Panc1 (cell line): ENCODE data around the gene NPAS4. TPM values are rescaled to one million over a fixed set of nuclear protein-coding genes. Genes with fewer than 3 reads are reported as not detected.
A peak's percentile ranks its signal among the peaks of the same experiment; 100 is the strongest.
"Not testable (repeated sequence)": the region's sequence is repeated elsewhere in the genome, so short reads cannot be mapped to it uniquely, and the experiment has no call there.

ENCODE experiments used
- ATAC-seq: fragments of 200-7000 bp; cut with Tn5 transposase; 2 replicates; pipeline ENCODE4 v1.9.1; 2020; ENCODE audit warnings: mild to moderate bottlenecking, moderate library complexity
- BruUV-seq: library from RNA; stranded (reverse); fragments of 400-500 nt; replicated peaks from 2 replicates; lab custom pipeline; 2021; lab: Mats Ljungman, UMichigan
- CTCF ChIA-PET: fragments of 300-600 bp; sonication (Branson Sonifier 250); formaldehyde crosslinking; loops from one replicate; lab custom pipeline; 2022; ENCODE audit warnings: antibody characterized with exemption; lab: Charles Lee
- POLR2A ChIA-PET: fragments of 300-600 bp; sonication (Branson Sonifier 250); formaldehyde crosslinking; loops from one replicate; lab custom pipeline; 2022; ENCODE audit warnings: antibody characterized with exemption; lab: Charles Lee
- DNase-seq: peaks from one replicate; pipeline ENCODE4 v3.0.0-alpha.2; 2010; ENCODE audit warnings: low read depth, low spot score
- H3K27ac ChIP-seq: 2 replicates; pipeline ENCODE4 v1.5.1; 2011; ENCODE audit warnings: mild to moderate bottlenecking, low read length, inconsistent platforms
- H3K27me3 ChIP-seq: fragments of 200-500 bp; sonication (Bioruptor generic); 2 replicates; pipeline ENCODE4 v1.6.0; 2014; ENCODE audit warnings: low read length, inconsistent platforms; ENCODE audit not compliant: control insufficient read depth, insufficient read depth
- H3K36me3 ChIP-seq: fragments of 200-500 bp; sonication (Bioruptor generic); 2 replicates; pipeline ENCODE4 v1.5.1; 2014; ENCODE audit warnings: inconsistent platforms, mild to moderate bottlenecking, low read length, moderate library complexity; ENCODE audit not compliant: control insufficient read depth, insufficient read depth
- H3K4me1 ChIP-seq: 2 replicates; pipeline ENCODE4 v1.5.1; 2011; ENCODE audit warnings: inconsistent platforms, mild to moderate bottlenecking, low read length, moderate library complexity; ENCODE audit not compliant: control insufficient read depth, insufficient read depth
- H3K4me3 ChIP-seq, 2 experiments: 2 replicates each; pipeline ENCODE4 v1.5.1; 2011 to 2012; ENCODE audit warnings: low read depth in 2 of 2, low read length in 2 of 2, mild to moderate bottlenecking in 2 of 2, inconsistent platforms in 1 of 2, moderate library complexity in 1 of 2
- H3K9me3 ChIP-seq: fragments of 200-500 bp; sonication (Bioruptor generic); 2 replicates; pipeline ENCODE4 v1.5.1; 2014; ENCODE audit warnings: low read depth, mild to moderate bottlenecking, inconsistent platforms, low read length, moderate library complexity; ENCODE audit not compliant: control insufficient read depth, insufficient read depth
- POLR2AphosphoS5 ChIP-seq: IDR thresholded peaks from 2 replicates; pipeline ENCODE4 v1.6.1; 2012; ENCODE audit warnings: mild to moderate bottlenecking, low read depth, low read length, moderate library complexity
- SIN3A ChIP-seq: IDR thresholded peaks from 2 replicates; pipeline ENCODE4 v1.6.1; 2012; ENCODE audit warnings: low read depth, mild to moderate bottlenecking, low read length, moderate library complexity, borderline replicate concordance; ENCODE audit not compliant: insufficient read depth
- TCF7L2 ChIP-seq: IDR thresholded peaks from 2 replicates; pipeline ENCODE4 v1.6.1; 2011; ENCODE audit warnings: mild to moderate bottlenecking, low read depth, low read length, inconsistent platforms
- in situ Hi-C: cut with HindIII; loops from 2 replicates; pipeline ENCODE4 v1.10.0; 2016; ENCODE audit warnings: low sequenced_read_pairs, low pct_unique_long_range_greater_than_20kb
- intact Hi-C: fragments of 100-400 bp; cut with micrococcal nuclease; formaldehyde crosslinking; loops from one replicate; pipeline ENCODE4 v1.10.0; 2022; ENCODE audit not compliant: unreplicated experiment
- total RNA-seq: library from RNA; stranded (reverse); gene quantifications from one replicate; pipeline ENCODE4 v1.2.1, GENCODE V29; 2021; ENCODE audit not compliant: unreplicated experiment
- TF ChIP-seq, protein P1 (sequence below): fragments of 450-650 bp; IDR thresholded peaks from 2 replicates; pipeline ENCODE4 v1.5.1; 2017; ENCODE audit warnings: mild to moderate bottlenecking
- TF ChIP-seq, protein P2 (sequence below), 2 experiments: IDR thresholded peaks; 2 replicates each; pipeline ENCODE4 v1.6.1; 2011 to 2012; ENCODE audit warnings: low read depth in 2 of 2, control low read depth in 1 of 2, low read length in 1 of 2, mild to moderate bottlenecking in 1 of 2, moderate library complexity in 1 of 2; ENCODE audit not compliant: insufficient read depth in 1 of 2

The NPAS4 gene
- total RNA-seq, 1 experiment from 2014 or later = 0.08 TPM

DNA sequence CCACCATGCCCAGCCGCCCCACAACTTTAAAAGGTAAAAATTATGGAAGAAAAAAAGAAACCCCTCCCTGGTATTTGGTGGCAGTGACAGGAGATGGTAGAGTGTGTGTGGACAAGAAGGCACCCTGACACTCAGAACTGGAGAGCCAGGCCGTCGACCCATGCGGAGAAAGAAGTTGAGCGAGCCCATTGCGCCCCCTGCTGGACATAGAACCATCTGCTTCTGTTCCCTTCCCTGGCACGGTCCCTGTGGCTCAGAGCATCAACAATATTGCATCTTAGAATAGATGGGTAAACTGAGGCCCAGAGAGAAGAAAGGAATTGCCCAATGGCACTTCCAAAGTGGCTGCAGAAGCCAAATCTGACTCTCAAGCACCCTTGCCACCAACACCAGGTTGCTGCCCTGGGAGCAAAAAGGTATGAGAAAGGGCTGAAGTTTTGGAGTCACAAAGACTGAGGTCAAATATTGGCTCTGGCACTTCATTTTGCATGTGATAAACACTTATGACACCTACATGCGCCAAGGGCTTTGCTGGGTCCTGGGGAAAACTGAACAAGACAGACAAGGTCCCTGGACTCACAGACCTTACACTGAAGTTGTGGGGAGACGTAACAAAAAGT, 9.3 kb downstream of the NPAS4 start:
- ChIA-PET CTCF (interaction anchor here (0.6 to 2.6 kb wide), 6 partner anchors 12 to 255 kb away, joined by 3 to 13 read pairs (median 4); no protein-coding TSS in a partner anchor), POLR2A (no interaction called here)
- Histone ChIP-seq H3K27me3 (no peaks in the 10 kb centered on the region), H3K9me3 (no peaks in the 10 kb centered on the region), H3K27ac (no peak overlapping the region), H3K36me3 (no peaks in the 10 kb centered on the region), H3K4me1 (no peaks in the 10 kb centered on the region), H3K4me3 (no peak overlapping the region)
- ATAC-seq (peak; percentile 94), DNase-seq (peak; percentile 45)
- BruUV-seq = no TSS peak
- TF ChIP-seq, protein P1, sequence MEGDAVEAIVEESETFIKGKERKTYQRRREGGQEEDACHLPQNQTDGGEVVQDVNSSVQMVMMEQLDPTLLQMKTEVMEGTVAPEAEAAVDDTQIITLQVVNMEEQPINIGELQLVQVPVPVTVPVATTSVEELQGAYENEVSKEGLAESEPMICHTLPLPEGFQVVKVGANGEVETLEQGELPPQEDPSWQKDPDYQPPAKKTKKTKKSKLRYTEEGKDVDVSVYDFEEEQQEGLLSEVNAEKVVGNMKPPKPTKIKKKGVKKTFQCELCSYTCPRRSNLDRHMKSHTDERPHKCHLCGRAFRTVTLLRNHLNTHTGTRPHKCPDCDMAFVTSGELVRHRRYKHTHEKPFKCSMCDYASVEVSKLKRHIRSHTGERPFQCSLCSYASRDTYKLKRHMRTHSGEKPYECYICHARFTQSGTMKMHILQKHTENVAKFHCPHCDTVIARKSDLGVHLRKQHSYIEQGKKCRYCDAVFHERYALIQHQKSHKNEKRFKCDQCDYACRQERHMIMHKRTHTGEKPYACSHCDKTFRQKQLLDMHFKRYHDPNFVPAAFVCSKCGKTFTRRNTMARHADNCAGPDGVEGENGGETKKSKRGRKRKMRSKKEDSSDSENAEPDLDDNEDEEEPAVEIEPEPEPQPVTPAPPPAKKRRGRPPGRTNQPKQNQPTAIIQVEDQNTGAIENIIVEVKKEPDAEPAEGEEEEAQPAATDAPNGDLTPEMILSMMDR = peak; percentile 97
- TF ChIP-seq POLR2AphosphoS5 (no peak), SIN3A (no peak), TCF7L2 (no peak)
- TF ChIP-seq, protein P2, sequence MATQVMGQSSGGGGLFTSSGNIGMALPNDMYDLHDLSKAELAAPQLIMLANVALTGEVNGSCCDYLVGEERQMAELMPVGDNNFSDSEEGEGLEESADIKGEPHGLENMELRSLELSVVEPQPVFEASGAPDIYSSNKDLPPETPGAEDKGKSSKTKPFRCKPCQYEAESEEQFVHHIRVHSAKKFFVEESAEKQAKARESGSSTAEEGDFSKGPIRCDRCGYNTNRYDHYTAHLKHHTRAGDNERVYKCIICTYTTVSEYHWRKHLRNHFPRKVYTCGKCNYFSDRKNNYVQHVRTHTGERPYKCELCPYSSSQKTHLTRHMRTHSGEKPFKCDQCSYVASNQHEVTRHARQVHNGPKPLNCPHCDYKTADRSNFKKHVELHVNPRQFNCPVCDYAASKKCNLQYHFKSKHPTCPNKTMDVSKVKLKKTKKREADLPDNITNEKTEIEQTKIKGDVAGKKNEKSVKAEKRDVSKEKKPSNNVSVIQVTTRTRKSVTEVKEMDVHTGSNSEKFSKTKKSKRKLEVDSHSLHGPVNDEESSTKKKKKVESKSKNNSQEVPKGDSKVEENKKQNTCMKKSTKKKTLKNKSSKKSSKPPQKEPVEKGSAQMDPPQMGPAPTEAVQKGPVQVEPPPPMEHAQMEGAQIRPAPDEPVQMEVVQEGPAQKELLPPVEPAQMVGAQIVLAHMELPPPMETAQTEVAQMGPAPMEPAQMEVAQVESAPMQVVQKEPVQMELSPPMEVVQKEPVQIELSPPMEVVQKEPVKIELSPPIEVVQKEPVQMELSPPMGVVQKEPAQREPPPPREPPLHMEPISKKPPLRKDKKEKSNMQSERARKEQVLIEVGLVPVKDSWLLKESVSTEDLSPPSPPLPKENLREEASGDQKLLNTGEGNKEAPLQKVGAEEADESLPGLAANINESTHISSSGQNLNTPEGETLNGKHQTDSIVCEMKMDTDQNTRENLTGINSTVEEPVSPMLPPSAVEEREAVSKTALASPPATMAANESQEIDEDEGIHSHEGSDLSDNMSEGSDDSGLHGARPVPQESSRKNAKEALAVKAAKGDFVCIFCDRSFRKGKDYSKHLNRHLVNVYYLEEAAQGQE (IDR thresholded peaks at IDR 0.05; ENCODE audit: insufficient read depth in 1 of 2, low read depth in 2 of 2, low read length in 1 of 2) = peak in 1 of 2 experiments; percentile 69; a peak in 1 of 4 replicates
- intact Hi-C loops (loop anchor here (1.0 kb wide), 1 partner anchor 22 kb away; no protein-coding TSS in a partner anchor), in situ Hi-C loops (no loop called here)

DNA sequence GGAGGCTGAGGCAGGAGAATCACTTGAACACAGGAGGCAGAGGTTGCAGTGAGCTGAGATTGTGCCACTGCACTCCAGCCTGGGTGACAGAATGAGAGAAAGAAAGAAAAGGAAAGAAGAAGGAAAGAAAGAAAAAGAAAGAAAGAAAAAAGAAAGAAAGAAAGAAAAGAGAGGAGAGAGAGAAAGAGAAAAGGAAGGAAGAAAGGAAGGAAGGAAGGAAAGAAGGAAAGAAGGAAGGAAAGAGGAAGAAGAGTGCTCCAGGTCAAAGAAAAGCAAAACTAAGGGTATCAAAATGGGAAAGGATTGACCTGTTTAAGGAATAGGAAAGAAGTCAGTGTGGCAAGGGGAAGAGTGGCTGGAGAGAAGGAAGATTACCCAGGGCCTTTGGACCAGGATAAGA, 10.5 kb downstream of the NPAS4 start:
- POLR2A ChIA-PET, H3K27me3 ChIP-seq, intact Hi-C loops, H3K27ac ChIP-seq, BruUV-seq, in situ Hi-C loops, DNase-seq, H3K36me3 ChIP-seq, H3K4me1 ChIP-seq, H3K4me3 ChIP-seq, H3K9me3 ChIP-seq, ATAC-seq: not testable (repeated sequence)
- CTCF ChIA-PET = interaction anchor here (0.6 to 1.0 kb wide), 3 partner anchors 24 to 146 kb away, joined by 4 to 18 read pairs (median 6); partner anchors contain the start of gene DPP3

GRCh38 chr11:66431871-66432329, 11.1 kb downstream of the NPAS4 start:
- BruUV-seq, ATAC-seq, POLR2A ChIA-PET, H3K4me1 ChIP-seq, intact Hi-C loops, H3K4me3 ChIP-seq, in situ Hi-C loops, H3K9me3 ChIP-seq, H3K27me3 ChIP-seq, H3K36me3 ChIP-seq, H3K27ac ChIP-seq, DNase-seq: not testable (repeated sequence)
- CTCF ChIA-PET = interaction anchor here (0.6 to 1.0 kb wide), 2 partner anchors 41 to 48 kb away, joined by 4 to 5 read pairs; partner anchors contain the start of gene DPP3
